Measurements from ENCODE around the gene MSLN. TPM values are rescaled to one million over a fixed set of nuclear protein-coding genes. Genes with fewer than 3 reads are reported as not detected.

MSLN gene
- total and polyA plus RNA-seq, 9 of the 15 experiments (the other 6 are each of a cell fraction or from before 2014, with no cell fraction given), result not detected

GRCh38 chr16:807347-808084, 47.0 kb downstream of the MSLN start (continued):
- TF ChIP-seq ZFP91 (CRISPR knock-in tag; IDR thresholded peaks at IDR 0.05) (no peak), ZNF668 (CRISPR knock-in tag; IDR thresholded peaks at IDR 0.05) (no peak), CCAR2 (IDR thresholded peaks at IDR 0.05; ENCODE audit: low read depth, low read length) (no peak), CREB5 (CRISPR knock-in tag; IDR thresholded peaks at IDR 0.05) (no peak), ETV1 (tag; conservative IDR thresholded peaks at IDR 0.05; ENCODE audit: low read depth) (peak; percentile 91), NKRF (IDR thresholded peaks at IDR 0.05; ENCODE audit: borderline replicate concordance) (peak; percentile 24; the same call in 1 of the 2 replicates), IRF1 (CRISPR knock-in tag; IDR thresholded peaks at IDR 0.05; ENCODE audit: borderline replicate concordance) (no peak), FOXP4 (CRISPR knock-in tag; IDR thresholded peaks at IDR 0.05; ENCODE audit: borderline replicate concordance) (no peak), RFX7 (CRISPR knock-in tag; IDR thresholded peaks at IDR 0.05) (no peak), HDAC8 (tag; IDR thresholded peaks at IDR 0.05) (no peak), SMARCA5 (IDR thresholded peaks at IDR 0.05) (no peak), NR2C2 (CRISPR knock-in tag; IDR thresholded peaks at IDR 0.05) (peak; percentile 97), NR2C2 (tag; IDR thresholded peaks at IDR 0.05) (peak; percentile 99), ATF6 (CRISPR knock-in tag; IDR thresholded peaks at IDR 0.05) (peak; percentile 66; the same call in 1 of the 2 replicates), ZNF121 (CRISPR knock-in tag; conservative IDR thresholded peaks at IDR 0.05) (no peak), ZNF431 (CRISPR knock-in tag; IDR thresholded peaks at IDR 0.05) (no peak; the same call in 1 of the 2 replicates), CTBP1 (IDR thresholded peaks at IDR 0.05; ENCODE audit: borderline replicate concordance) (peak; percentile 57; the same call in 1 of the 2 replicates)
